OCI-LY7 (cell line): ENCODE results near the gene MAPK14.

Source experiments
- EZH2phosphoT487 ChIP-seq: fragments of 200-600 bp; sonication (generic); IDR thresholded peaks from 2 replicates; pipeline ENCODE4 v1.6.1; 2018; ENCODE audit warnings: low read depth, borderline replicate concordance, mild to moderate bottlenecking, mixed run types, antibody characterized with exemption, low read length, moderate library complexity, mixed read lengths
- TF ChIP-seq, protein P1 (sequence below): fragments of 200-600 bp; sonication (generic); conservative IDR thresholded peaks from 2 replicates; pipeline ENCODE4 v1.5.1; 2014; ENCODE audit warnings: mild to moderate bottlenecking, antibody characterized with exemption, low read length, moderate library complexity, mixed read lengths

DNA sequence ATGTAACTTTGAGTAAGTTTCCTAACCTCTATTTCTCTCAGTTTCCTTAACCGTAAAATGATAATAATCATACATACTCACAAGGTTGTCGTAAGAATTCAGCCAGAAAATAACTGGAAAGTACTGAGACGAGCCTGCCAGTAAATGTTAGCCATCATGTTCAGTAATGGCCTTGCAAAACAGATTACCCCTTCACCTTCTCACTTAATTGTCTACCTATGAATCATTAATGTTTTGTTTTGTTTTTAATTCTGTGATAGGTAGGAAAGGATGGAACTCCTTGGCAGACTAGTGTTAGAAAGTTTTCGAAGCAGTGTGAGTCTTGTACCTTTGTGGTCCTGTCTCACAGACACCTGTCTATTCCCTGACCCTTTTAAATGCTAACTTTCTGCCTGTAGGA, 50.6 kb downstream of the MAPK14 start:
- TF ChIP-seq, protein P1, sequence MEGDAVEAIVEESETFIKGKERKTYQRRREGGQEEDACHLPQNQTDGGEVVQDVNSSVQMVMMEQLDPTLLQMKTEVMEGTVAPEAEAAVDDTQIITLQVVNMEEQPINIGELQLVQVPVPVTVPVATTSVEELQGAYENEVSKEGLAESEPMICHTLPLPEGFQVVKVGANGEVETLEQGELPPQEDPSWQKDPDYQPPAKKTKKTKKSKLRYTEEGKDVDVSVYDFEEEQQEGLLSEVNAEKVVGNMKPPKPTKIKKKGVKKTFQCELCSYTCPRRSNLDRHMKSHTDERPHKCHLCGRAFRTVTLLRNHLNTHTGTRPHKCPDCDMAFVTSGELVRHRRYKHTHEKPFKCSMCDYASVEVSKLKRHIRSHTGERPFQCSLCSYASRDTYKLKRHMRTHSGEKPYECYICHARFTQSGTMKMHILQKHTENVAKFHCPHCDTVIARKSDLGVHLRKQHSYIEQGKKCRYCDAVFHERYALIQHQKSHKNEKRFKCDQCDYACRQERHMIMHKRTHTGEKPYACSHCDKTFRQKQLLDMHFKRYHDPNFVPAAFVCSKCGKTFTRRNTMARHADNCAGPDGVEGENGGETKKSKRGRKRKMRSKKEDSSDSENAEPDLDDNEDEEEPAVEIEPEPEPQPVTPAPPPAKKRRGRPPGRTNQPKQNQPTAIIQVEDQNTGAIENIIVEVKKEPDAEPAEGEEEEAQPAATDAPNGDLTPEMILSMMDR = no peak
- TF ChIP-seq EZH2phosphoT487 = no peak
